Adipose tissue (tissue), 3 donors: ENCODE results near the gene GRAP2. TPM values are rescaled to one million over a fixed set of nuclear protein-coding genes. Genes with fewer than 3 reads are reported as not detected.
"Not testable (repeated sequence)": the region's sequence is repeated elsewhere in the genome, so short reads cannot be mapped to it uniquely, and the experiment has no call there.

Source experiments
- H3K27ac ChIP-seq: one replicate; pipeline ENCODE4 v1.5.1; 2013; ENCODE audit warnings: low read depth, low read length
- WGBS, 3 donors: extraction: QIAGEN DNeasy Blood & Tissue Kit; methylation state at CpG; one replicate each; pipeline ENCODE4 v1.1.7; 2013; 5-methylcytosine and 5-hydroxymethylcytosine counted together
- polyA plus RNA-seq, 3 donors: library from polyadenylated mRNA; stranded (reverse); fragments of 200-250 nt; gene quantifications; one replicate each; pipeline ENCODE4 v1.2.3, GENCODE V29; 2013
- donor health status: healthy with polysubstance abuse.
- donor health status: Bipolar disorder and iron deficiency.
- donor health status: healthy.

Gene GRAP2
- 1 to 10 TPM in 2 of 3 donors, under 1 TPM in 1; 0.41 to 2.1 (median 1.5) TPM for polyA plus RNA-seq

GRCh38 chr22:39900306-39901227 lies at the start of gene GRAP2:
Gene GRAP2 (plus strand): TSS chr22:39901084. CDS start chr22:39947107, 46,023 bp downstream.
- WGBS, 3 donors: 49 to 77% (median 50%) methylated on average over 4 of the region's 4 CpGs
- H3K27ac ChIP-seq: no peak within 1 kb of the TSS

- 66 to 88% (median 75%) methylated on average over 4 of the region's 4 CpGs for WGBS, 3 donors
- no peak overlapping the region for H3K27ac ChIP-seq
Measured at GRCh38 chr22:39851606-39852315, 49.1 kb upstream of the GRAP2 start.

GRCh38 chr22:39852799-39853198 lies 48.1 kb upstream of the GRAP2 start:
- WGBS, 3 donors: 64 to 73% (median 72%) methylated on average over 2 of the region's 2 CpGs

GRCh38 chr22:39856588-39856987 lies 44.3 kb upstream of the GRAP2 start:
- 67 to 84% (median 79%) methylated on average over 4 of the region's 4 CpGs for WGBS, 3 donors
- H3K27ac ChIP-seq: no peak overlapping the region

More at GRCh38 chr22:39852799-39853198, 48.1 kb upstream of the GRAP2 start:
- no peak overlapping the region for H3K27ac ChIP-seq

GRCh38 chr22:39859903-39860588 lies 40.8 kb upstream of the GRAP2 start:
- WGBS, 3 donors: 55 to 64% (median 59%) methylated on average over 7 of the region's 7 CpGs

GRCh38 chr22:39868741-39869140 lies 32.1 kb upstream of the GRAP2 start:
- 49 to 72% (median 69%) methylated on average over 1 of the region's 1 CpG for WGBS, 3 donors
- no peak overlapping the region for H3K27ac ChIP-seq

More at GRCh38 chr22:39859903-39860588, 40.8 kb upstream of the GRAP2 start:
- H3K27ac ChIP-seq: no peak overlapping the region

GRCh38 chr22:39869797-39870196 lies 31.1 kb upstream of the GRAP2 start:
- 90 to 95% (median 94%) methylated on average over 2 of the region's 2 CpGs for WGBS, 3 donors
- H3K27ac ChIP-seq: not testable (repeated sequence)

- WGBS, 3 donors: 57 to 82% (median 70%) methylated on average over 5 of the region's 5 CpGs
- H3K27ac ChIP-seq: no peak overlapping the region
Measured at GRCh38 chr22:39871008-39871798, 29.7 kb upstream of the GRAP2 start.

- WGBS, 3 donors: 78 to 90% (median 83%) methylated on average over 1 of the region's 1 CpG
Measured at GRCh38 chr22:39872548-39872947, 28.3 kb upstream of the GRAP2 start.

GRCh38 chr22:39873965-39874364 lies 26.9 kb upstream of the GRAP2 start:
- no peak overlapping the region for H3K27ac ChIP-seq
- WGBS, 3 donors: 38 to 50% (median 42%) methylated on average over 1 of the region's 1 CpG

More at GRCh38 chr22:39872548-39872947, 28.3 kb upstream of the GRAP2 start:
- no peak overlapping the region for H3K27ac ChIP-seq

- H3K27ac ChIP-seq: not testable (repeated sequence)
- 87 to 92% (median 92%) methylated on average over 34 to 40 of the region's 42 CpGs for WGBS, 3 donors
Measured at GRCh38 chr22:39875176-39875885, 25.6 kb upstream of the GRAP2 start.

- 61 to 69% (median 63%) methylated on average over 6 of the region's 6 CpGs for WGBS, 3 donors
- no peak overlapping the region for H3K27ac ChIP-seq
Measured at GRCh38 chr22:39877079-39877845, 23.6 kb upstream of the GRAP2 start.

- H3K27ac ChIP-seq: no peak overlapping the region
Measured at GRCh38 chr22:39880722-39881121, 20.2 kb upstream of the GRAP2 start.

GRCh38 chr22:39883057-39883456 lies 17.8 kb upstream of the GRAP2 start:
- no peak overlapping the region for H3K27ac ChIP-seq
- 56 to 80% (median 70%) methylated on average over 1 of the region's 1 CpG for WGBS, 3 donors

GRCh38 chr22:39889924-39890323 lies 11.0 kb upstream of the GRAP2 start:
- H3K27ac ChIP-seq: not testable (repeated sequence)
- WGBS, 3 donors: 75 to 97% (median 80%) methylated on average over 3 of the region's 3 CpGs

GRCh38 chr22:39893526-39893925 lies 7.4 kb upstream of the GRAP2 start, which contains the start of gene ENTHD1:
Gene ENTHD1 (minus strand): TSS chr22:39893760. CDS start chr22:39887748, 6,012 bp downstream.
- no peak within 1 kb of the TSS for H3K27ac ChIP-seq
- WGBS, 3 donors: 73 to 80% (median 77%) methylated on average over 17 to 20 of the region's 20 CpGs
